Stimulated activated CD8-positive, alpha-beta memory T cell treated with anti-CD3 and anti-CD28 coated beads, Interleukin-15, amount 100 ng/mL, for 48 hours (primary cell): ENCODE data around the gene CPNE8.

ENCODE experiments used
- DNase-seq, 2 donors: peaks; one replicate each; pipeline ENCODE4 v3.0.0-alpha.2; 2020; ENCODE audit warnings: low read depth in 2 of 2

Gene CPNE8

GRCh38 chr12:38633511-38633910 is 271.9 kb downstream of the CPNE8 start:
- no peak for DNase-seq

- no peak for DNase-seq
Measured at GRCh38 chr12:38629064-38629463, 276.3 kb downstream of the CPNE8 start.

- no peak for DNase-seq
Measured at GRCh38 chr12:38628288-38628687, 277.1 kb downstream of the CPNE8 start.

GRCh38 chr12:38625306-38625705 is 280.1 kb downstream of the CPNE8 start:
- no peak for DNase-seq

GRCh38 chr12:38614171-38614570 is 291.2 kb downstream of the CPNE8 start:
- no peak for DNase-seq

- no peak for DNase-seq
Measured at GRCh38 chr12:38610808-38611350, 294.5 kb downstream of the CPNE8 start.

- DNase-seq = no peak
Measured at GRCh38 chr12:38607295-38607694, 298.1 kb downstream of the CPNE8 start.
